Adipocyte (in vitro differentiated cells): Measurements from ENCODE around the gene NPHS1.
A peak's percentile ranks its signal among the peaks of the same experiment; 100 is the strongest.

Experiments used
- DNase-seq: peaks from one replicate; pipeline ENCODE4 v3.0.0-alpha.2; 2015; ENCODE audit warnings: low read depth
- H3K27me3 ChIP-seq: replicated peaks from 2 replicates; pipeline ENCODE4 v1.7.0; 2013; ENCODE audit warnings: mild to moderate bottlenecking, low read length, moderate library complexity; ENCODE audit not compliant: control insufficient read depth, insufficient read depth
- H3K36me3 ChIP-seq: 2 replicates; pipeline ENCODE4 v1.7.0; 2013; ENCODE audit warnings: low read length, mild to moderate bottlenecking, moderate library complexity; ENCODE audit not compliant: control insufficient read depth, insufficient read depth, severe bottlenecking
- H3K4me1 ChIP-seq: 2 replicates; pipeline ENCODE4 v1.7.0; 2013; ENCODE audit warnings: mild to moderate bottlenecking, low read length, moderate library complexity; ENCODE audit not compliant: control insufficient read depth, insufficient read depth
- H3K4me3 ChIP-seq: 2 replicates; pipeline ENCODE4 v1.7.0; 2013; ENCODE audit warnings: mild to moderate bottlenecking, low read length, moderate library complexity
- H3K9ac ChIP-seq: 2 replicates; pipeline ENCODE4 v1.7.0; 2013; ENCODE audit warnings: mild to moderate bottlenecking, low read length, moderate library complexity
- H3K9me3 ChIP-seq: 2 replicates; pipeline ENCODE4 v1.7.0; 2013; ENCODE audit warnings: mild to moderate bottlenecking, low read length, moderate library complexity; ENCODE audit not compliant: control insufficient read depth

Gene NPHS1

DNA sequence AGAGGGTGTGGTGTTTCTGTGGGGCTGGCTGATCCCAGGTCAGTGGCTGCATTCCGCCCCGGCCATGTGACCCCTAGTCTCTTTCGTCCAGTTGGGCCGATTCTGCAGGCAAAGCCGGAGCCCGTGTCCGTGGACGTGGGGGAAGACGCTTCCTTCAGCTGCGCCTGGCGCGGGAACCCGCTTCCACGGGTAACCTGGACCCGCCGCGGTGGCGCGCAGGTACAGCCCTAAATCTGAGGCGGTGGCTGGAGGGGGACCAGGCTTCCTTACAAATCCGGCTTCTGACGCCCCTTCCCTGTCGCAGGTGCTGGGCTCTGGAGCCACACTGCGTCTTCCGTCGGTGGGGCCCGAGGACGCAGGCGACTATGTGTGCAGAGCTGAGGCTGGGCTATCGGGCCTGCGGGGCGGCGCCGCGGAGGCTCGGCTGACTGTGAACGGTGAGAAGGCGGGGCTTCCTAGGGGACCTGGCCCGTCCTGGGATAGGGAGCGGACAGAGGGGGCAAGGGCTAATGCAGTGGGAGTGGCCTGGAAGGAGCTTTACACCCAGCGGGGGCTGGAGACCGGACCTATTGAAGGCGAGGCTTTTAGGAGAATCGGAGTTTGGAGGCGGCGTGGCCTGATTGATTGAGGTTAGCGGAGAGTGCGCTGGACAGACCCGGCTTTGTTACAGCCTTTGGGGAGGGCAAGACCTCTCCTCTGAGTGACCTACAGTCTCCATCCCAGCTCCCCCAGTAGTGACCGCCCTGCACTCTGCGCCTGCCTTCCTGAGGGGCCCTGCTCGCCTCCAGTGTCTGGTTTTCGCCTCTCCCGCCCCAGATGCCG, 8.7 kb upstream of the NPHS1 start:
- no peak for DNase-seq
- H3K27me3 ChIP-seq = peaks cover 82% of the 10 kb centered on the region
- H3K36me3 ChIP-seq = no peaks in the 10 kb centered on the region
- H3K9me3 ChIP-seq = no peaks in the 10 kb centered on the region
- H3K9ac ChIP-seq = no peak overlapping the region
- H3K4me1 ChIP-seq = peaks cover 6% of the 10 kb centered on the region
- no peak overlapping the region for H3K4me3 ChIP-seq

DNA sequence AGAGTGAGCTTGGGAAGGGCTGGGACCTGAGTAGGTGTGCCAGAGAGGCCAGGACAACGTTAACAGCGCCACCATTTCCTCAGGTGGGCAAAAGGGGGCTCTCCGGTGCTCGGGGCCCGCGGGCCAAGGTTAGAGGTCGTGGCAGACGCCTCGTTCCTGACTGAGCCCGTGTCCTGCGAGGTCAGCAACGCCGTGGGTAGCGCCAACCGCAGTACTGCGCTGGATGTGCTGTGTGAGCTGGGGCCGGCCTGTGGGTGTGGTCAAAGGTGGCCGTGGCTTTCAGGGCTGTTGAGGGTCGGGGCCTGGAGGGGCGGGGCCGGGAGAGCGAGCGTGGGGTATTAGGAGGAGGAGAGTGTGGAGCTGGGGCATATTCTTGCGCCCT, 8.1 kb upstream of the NPHS1 start:
- H3K9ac ChIP-seq = no peak overlapping the region
- no peak for DNase-seq
- H3K27me3 ChIP-seq = peaks cover 85% of the 10 kb centered on the region
- no peaks in the 10 kb centered on the region for H3K36me3 ChIP-seq
- H3K4me3 ChIP-seq = no peak overlapping the region
- peaks cover 8% of the 10 kb centered on the region for H3K4me1 ChIP-seq
- H3K9me3 ChIP-seq = no peaks in the 10 kb centered on the region

DNA sequence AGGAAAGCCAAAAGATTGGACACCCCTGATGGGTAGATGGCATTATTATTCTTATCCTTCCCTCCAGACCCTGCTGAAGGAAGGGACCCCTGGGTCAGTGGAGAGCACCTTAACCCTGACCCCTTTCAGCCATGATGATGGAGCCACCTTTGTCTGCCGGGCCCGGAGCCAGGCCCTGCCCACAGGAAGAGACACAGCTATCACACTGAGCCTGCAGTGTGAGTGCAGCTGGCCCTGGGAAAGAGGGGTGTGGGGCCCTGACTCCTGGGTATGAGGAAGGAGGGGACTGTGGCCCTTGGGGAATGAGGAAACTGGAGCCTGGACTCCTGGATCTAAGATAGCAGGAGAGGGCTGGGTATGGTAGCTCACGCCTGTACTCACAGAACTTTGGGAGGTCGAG, 7.1 kb upstream of the NPHS1 start:
- no peak overlapping the region for H3K4me3 ChIP-seq
- peaks cover 8% of the 10 kb centered on the region for H3K4me1 ChIP-seq
- DNase-seq = no peak
- H3K27me3 ChIP-seq = peaks cover 87% of the 10 kb centered on the region
- no peaks in the 10 kb centered on the region for H3K9me3 ChIP-seq
- no peak overlapping the region for H3K9ac ChIP-seq
- H3K36me3 ChIP-seq = no peaks in the 10 kb centered on the region

DNA sequence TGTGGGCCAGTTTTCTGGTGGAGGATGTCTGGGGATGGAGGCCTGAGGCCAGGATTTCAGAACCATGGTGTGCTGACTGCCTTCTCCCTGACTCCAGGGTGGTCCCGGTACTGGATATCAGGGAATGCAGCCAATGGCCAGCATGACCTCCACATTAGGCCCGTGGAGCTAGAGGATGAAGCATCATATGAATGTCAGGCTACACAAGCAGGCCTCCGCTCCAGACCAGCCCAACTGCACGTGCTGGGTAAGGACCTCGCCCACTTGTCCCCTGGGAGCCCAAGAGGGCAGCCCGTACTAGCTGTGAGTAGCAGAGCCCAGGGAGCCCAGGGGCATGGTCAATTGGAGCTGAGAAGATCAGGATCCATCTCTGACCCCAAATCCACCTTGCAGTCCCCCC, 6.0 kb upstream of the NPHS1 start:
- no peak overlapping the region for H3K9ac ChIP-seq
- H3K9me3 ChIP-seq = no peaks in the 10 kb centered on the region
- peaks cover 8% of the 10 kb centered on the region for H3K4me1 ChIP-seq
- no peaks in the 10 kb centered on the region for H3K36me3 ChIP-seq
- H3K4me3 ChIP-seq = no peak overlapping the region
- peaks cover 86% of the 10 kb centered on the region for H3K27me3 ChIP-seq
- DNase-seq = no peak

DNA sequence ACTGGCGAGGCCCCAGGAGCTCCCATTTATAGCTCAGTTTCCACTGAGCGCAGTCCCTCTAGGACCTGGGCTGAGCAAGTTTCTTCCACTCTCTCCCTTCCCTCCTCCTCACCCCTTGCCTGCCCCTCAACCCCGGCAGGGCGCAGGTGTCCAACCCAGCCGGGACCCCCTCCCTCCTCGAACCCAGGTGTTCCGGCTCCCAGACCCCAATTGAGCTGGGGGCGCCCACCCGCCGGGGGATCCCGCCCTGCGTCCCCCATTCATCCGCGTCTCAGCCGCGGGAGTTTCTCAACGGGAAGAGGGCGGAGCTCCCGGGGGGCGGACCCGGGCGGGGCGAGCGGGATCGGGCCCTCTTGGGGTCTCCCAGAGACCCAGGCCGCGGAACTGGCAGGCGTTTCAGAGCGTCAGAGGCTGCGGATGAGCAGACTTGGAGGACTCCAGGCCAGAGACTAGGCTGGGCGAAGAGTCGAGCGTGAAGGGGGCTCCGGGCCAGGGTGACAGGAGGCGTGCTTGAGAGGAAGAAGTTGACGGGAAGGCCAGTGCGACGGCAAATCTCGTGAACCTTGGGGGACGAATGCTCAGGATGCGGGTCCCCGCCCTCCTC, 4.3 kb upstream of the NPHS1 start, which contains the start of gene KIRREL2:
Gene KIRREL2, plus strand, starts transcription at position 366 of the 604 bp plus-strand sequence. Its CDS starts 209 bp downstream, at position 575.
- no peaks in the 10 kb centered on the region for H3K9me3 ChIP-seq
- DNase-seq = no peak
- H3K27me3 ChIP-seq = peaks cover 90% of the 10 kb centered on the region
- no peaks in the 10 kb centered on the region for H3K36me3 ChIP-seq
- peaks cover 8% of the 10 kb centered on the region for H3K4me1 ChIP-seq
- H3K9ac ChIP-seq = no peak within 1 kb of the TSS
- peak within 1 kb of the TSS; percentile 71 for H3K4me3 ChIP-seq

DNA sequence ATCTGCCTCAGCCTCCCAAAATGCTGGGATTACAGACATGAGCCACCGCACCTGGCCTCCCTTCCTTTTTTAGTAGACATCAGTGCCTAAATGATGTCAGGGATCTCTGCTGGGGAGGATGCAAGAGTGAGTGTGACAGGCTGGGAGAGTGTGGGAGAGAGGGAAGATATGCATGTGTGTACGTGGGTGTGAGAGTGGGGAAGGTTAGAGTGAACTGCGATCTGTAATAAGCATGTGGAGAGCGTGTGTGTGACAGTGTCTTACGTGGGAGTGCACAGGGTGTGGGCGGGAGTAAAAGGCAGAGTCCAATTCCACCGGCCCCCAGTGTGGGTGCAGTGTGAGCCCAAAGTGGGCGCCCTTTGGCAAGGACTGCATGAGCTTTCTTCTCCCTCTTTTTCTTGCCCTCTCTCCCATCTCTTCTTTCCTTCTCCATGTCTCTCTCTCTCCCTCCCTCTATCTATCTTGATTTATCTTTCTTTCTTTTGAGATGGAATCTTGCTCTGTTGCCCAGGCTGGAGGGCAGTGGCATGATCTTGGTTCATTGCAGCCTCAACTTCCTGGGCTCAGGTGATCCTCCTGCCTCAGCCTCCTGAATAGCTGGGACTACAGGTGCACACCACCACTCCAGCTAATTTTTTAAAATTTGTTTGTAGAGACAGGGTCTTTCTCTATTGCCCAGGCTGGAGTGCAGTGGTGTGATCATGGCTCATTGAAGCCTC, 893 bp upstream of the NPHS1 start:
- no peak for DNase-seq
- Histone ChIP-seq H3K9me3 (no peaks in the 10 kb centered on the region), H3K36me3 (no peaks in the 10 kb centered on the region), H3K4me1 (peaks cover 2% of the 10 kb centered on the region), H3K27me3 (peaks cover 88% of the 10 kb centered on the region), H3K9ac (no peak overlapping the region), H3K4me3 (no peak overlapping the region)

DNA sequence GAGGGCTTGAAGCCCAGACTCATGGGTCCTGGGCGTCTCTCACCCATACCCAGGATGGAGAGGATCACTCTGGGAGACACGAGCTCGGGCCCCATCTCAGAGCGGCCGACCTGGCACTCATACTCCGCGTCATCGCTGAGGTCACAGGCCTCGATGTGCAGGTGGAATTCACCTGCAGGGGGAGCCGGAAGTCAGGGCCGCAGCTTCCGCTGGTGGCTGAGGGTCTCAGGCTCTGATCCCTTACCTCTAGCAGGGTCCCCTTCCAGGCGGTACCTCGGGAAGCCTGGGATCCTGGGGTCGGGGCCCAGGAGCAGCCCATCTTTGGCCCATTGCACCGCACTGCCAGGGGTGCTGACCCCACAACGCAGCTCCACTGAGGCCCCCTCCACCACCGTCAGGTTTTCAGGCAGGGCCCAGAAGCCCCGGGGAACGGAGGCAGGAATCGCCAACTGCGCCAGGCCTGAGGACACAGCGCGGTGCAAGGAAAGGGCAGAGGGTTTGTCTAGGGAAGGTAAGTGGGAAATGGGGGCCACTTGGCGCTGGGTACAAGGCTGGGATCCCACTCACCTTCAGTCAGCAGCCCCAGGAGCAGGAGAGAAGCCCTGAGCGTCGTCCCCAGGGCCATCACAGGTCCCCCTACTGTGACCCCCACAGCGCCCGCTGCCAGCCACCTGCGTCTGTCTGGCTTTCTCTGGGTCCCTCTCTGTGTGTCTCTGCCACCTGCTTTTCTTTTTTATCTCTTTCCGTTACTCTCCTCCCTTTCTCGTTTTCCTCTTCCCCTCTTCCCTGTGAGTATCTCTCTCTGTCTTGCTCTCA, 883 bp downstream of the NPHS1 start:
- Histone ChIP-seq H3K9ac (no peak overlapping the region), H3K27me3 (peaks cover 75% of the 10 kb centered on the region), H3K4me1 (peaks cover 2% of the 10 kb centered on the region), H3K4me3 (no peak overlapping the region), H3K9me3 (no peaks in the 10 kb centered on the region), H3K36me3 (no peaks in the 10 kb centered on the region)
- no peak for DNase-seq

DNA sequence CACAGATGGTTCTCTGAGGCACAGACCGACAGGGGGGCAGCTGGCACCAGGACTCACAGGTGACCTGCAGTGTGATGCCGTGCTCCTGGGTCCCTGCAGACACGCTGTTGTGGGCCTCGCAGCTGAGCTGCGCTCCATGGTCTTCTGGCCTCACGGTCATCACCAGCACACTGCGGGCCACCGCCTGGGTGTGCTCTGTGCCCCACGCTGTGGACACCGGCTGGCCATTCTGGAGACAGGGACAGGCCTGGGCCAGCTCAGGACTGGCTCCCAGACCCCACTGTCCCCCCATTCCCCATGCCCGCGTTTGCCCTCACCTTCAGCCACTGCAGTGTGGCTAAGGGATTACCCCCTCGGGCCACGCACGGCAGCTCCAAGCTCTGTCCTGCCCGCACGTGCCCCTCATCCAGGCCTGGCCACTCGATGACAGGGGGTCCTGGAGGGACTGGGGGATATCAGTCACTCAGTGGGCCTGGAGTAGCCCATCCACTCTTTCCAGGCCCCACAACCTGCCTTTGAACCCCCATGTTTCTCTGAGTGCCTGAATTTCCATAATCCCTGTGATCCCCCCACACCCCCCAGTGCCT, 3.3 kb downstream of the NPHS1 start:
- no peak for DNase-seq
- Histone ChIP-seq H3K9me3 (no peaks in the 10 kb centered on the region), H3K9ac (no peak overlapping the region), H3K36me3 (no peaks in the 10 kb centered on the region), H3K27me3 (peaks cover 76% of the 10 kb centered on the region), H3K4me3 (no peak overlapping the region), H3K4me1 (peaks cover 7% of the 10 kb centered on the region)

DNA sequence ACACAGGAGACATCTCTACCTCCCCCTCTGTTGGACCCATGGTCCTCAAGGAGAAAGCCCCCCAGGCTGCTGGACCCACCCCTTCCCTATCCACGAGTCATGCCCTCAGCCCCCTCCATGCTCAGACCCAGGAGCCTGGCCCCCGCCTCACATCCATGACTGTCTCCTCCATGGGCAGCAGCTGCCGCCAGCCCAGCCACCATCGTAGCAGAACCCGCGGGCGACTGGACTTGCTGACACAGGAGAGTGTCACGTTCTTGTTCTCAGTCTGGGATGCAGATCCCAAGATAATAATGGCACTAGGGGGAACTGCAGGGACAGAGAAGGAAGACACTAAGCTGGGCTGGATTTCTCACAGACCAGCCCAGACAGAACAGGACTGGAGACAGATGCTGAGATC, 3.8 kb downstream of the NPHS1 start:
- Histone ChIP-seq H3K27me3 (peaks cover 80% of the 10 kb centered on the region), H3K9me3 (no peaks in the 10 kb centered on the region), H3K4me1 (peaks cover 7% of the 10 kb centered on the region), H3K36me3 (no peaks in the 10 kb centered on the region), H3K4me3 (no peak overlapping the region), H3K9ac (no peak overlapping the region)
- no peak for DNase-seq

DNA sequence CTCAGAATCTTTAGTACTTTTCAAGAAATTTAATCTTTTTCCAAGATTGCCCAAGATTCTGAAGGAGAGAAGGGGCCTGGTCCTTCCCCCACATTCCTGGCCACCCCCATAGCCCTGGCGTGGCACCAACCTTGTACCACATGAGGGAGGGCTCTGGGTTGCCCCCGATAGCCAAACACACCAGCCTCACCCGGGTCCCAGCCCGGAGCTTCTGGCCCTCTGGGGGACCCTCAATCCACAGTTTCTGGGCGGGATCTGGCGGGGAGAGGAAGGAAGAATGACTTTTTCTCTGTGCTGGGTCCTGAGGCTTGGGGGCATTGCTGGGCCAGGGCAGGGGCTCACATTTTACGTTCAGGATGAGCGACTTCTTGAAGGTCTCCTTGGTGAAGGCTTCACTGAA, 4.4 kb downstream of the NPHS1 start:
- no peak for DNase-seq
- H3K4me3 ChIP-seq = no peak overlapping the region

More for the DNA sequence above, 4.4 kb downstream of the NPHS1 start:
- Histone ChIP-seq H3K27me3 (peaks cover 80% of the 10 kb centered on the region), H3K9me3 (peaks cover 3% of the 10 kb centered on the region), H3K9ac (no peak overlapping the region), H3K36me3 (no peaks in the 10 kb centered on the region), H3K4me1 (peaks cover 7% of the 10 kb centered on the region)
